Measurements from ENCODE around the gene MXRA8.
"Not testable (repeated sequence)": the region's sequence is repeated elsewhere in the genome, so short reads cannot be mapped to it uniquely, and the experiment has no call there.

Gene MXRA8

DNA sequence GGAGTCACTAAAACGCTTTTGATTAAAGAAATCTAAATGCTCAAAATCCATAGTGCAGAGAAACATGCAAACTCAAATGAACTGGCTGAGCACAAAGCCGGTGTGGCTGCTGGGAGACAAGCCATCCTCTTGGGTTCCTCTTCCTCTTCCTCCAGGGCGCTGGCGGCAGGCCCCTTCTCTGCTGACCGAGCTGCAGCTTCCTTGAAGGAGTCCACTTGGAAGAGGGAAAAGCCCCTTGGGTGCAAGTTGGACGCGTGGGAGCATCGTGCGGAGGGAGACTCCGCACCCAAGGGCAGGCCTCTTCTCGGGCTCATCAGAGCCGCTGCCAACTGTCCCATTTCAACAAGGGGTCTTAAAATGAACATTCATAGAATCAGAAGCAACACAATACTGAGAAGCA is 32.9 kb upstream of the MXRA8 start:
- DNase-seq, result no peak

DNA sequence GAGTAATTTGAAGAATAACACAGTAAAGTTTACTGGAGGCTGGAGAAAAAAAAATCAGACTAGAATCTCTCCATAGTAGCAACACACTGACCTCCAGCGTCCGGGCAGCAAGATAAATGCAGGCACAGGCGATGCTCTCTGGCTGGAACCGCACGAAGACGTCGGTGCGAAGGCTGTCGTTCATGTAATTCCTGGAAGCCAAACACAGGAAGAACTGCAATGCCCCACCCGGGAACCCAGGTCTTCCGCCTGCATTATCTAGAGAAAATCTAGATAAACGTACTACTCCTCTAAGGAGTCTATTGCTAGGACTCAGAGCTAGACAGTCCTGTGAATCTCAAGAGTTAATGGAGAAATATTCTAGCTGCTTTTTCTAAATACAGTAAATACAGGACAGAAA is 32.3 kb upstream of the MXRA8 start:
- DNase-seq, result no peak

DNA sequence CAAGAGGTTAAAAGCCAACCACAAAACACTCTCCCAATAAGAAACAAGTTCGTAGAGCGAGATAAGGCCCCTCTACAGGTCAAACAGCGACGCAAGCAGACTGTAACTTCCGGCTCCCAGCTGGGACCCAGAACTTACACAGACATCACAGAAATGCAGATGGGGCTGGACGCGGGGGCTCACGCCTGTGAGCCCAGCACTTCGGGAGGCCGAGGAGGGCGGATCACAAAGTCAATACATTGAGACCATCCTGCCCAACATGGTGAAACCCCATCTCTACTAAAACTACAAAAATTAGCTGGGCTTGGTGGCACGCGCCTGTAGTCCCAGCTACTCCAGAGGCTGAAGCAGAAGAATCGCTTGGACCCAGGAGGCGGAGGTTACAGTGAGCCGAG is 29.7 kb upstream of the MXRA8 start:
- no peak for DNase-seq

DNA sequence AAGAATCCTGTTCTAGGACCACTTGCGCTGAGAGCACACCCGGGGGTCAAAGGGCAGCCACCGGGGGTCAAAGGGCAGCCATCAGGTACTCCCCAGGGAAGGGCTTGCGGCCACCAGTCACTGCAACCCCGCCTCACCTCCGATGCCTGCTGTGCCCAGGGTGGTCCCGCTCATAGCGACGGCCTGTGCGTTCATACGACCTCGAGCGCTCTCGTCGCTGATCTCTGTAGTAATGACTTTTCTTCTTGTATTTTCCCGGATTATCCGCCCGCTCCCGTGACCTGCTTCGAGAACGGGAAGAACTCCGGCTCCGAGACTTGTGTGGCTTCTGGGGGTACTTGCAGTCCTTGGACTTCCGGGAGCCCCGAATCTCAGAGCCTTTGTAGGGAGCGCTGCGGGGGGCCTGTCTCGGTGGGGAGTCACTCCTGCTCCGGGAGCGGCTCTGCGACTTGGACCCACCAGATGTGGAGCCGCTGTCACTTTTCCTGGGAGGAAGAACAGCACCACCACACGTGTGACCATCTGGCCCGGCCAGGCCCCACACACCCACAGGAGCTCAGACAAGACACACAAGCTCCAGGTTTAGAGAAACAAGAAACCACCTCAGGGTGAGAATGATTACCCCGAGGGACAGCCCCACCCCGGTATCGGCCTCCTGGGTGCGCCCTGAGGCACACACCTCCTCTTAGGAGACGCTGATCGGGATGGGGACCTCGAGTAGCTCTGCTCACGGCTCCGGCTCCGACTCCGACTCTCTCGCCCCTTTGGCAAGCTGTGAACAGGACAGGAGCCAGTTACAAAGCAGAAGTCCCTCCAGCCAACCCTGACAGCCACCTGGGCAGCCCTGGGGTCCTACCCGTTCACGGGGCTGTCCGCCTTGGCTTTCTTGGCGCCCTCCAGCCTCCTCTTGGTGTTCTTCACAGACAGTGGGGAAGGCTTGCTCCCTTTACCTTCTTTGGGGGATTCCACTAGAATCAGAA is 29.0 kb upstream of the MXRA8 start:
- DNase-seq, result no peak

DNA sequence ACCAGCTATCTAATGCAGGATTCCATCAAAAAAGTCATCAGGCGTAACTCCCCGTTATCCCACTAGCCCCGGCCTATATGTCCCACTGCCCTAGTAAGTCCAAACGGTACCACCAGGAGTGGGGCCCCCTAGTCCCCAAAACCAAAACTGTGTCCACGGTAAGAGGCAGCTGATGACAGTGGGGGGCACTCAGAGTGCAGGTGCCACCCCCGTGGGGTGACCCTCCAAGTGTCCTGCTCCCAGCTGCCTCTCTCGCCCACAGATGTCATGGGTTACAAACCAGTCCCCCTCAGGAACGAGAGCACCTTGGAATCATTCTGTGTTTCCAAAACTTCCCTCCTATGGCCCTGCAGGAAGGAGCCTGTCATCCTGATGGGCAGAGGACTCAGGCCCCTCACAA is 27.6 kb upstream of the MXRA8 start:
- DNase-seq, result no peak

DNA sequence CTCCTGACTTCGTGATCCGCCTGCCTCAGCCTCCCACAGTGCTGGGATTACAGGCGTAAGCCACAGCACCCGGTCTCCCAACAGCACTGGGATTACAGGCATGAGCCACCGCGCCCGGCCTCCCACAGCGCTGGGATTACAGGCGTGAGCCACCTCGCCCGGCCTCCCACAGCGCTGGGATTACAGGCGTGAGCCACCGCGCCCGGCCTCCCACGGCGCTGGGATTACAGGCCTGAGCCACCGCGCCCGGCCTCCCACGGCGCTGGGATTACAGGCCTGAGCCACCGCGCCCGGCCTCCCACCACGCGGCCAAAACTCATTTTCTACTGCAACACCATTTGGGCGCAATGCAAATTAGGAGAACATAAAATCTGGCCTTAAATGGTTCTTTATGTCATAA is 27.0 kb upstream of the MXRA8 start:
- DNase-seq, result not testable (repeated sequence)

DNA sequence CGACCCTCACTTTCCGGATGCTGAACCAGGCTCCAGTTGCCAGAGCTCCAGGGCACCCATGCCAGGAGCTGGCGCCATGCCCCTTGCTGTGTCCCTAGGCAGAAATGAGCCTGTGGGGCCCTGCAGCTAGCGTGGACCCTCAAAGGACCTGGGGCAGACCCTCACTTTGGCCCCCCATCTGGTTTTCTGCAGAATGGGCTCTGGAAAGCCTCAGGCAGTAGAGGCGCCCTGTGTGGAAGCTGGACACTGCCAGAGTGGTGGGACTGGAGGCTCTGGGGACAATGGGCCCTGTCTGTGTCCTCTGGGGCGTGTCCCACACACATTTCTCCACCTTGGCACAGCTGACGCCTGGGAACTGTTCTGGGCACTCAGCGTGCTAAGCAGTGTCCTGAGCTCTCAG is 22.9 kb upstream of the MXRA8 start:
- DNase-seq, result no peak

DNA sequence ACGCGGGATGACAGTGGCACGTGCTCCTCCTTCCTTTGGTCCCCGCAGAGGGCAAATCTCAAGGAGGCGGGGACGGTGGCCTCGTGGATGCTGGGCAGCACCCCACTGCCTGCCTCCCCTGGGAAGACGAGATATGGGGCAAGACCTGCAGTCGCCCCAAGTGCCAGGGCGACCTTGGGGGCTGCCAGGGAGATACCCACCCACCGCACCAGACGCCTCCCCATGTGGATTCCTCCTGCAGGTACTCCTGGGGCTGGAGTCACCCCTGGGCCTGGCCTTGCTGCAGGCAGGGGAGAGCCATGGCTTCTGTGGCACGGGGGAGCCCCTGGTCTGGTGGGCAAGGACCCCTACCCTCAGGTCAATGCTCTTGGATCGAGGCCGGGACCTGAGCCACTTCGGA is 22.5 kb upstream of the MXRA8 start:
- DNase-seq, result no peak

DNA sequence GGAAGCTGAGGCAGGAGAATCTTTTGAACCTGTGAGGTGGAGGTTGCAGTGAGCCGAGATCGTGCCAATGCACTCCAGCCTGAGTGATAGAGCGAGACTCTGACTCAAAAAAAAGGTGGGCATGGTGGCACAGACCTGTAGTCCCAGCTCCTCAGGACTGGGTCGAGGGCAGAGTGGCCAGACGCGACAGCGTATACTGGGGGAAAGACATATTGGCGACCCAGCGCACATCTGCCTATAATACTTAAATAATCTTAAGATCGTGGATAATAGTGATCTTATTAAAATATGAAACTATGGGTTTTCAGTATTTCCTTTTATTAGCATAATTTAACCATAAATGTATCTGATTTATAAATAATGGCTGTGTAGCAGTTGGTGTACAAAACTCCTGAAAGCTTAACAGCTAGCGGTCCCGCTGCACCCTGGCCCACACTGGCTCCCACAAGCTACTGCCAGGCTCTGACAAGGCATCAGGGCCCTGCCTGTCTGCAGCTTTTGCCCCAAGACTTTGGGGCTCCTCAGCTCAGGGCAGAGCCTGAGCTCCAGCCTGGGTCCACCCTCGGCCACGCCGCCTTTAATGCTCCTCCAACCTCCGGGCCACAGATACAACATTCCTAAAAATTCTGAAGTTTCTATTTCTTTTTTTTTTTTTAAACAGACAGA is 19.3 kb upstream of the MXRA8 start:
- no peak for DNase-seq

DNA sequence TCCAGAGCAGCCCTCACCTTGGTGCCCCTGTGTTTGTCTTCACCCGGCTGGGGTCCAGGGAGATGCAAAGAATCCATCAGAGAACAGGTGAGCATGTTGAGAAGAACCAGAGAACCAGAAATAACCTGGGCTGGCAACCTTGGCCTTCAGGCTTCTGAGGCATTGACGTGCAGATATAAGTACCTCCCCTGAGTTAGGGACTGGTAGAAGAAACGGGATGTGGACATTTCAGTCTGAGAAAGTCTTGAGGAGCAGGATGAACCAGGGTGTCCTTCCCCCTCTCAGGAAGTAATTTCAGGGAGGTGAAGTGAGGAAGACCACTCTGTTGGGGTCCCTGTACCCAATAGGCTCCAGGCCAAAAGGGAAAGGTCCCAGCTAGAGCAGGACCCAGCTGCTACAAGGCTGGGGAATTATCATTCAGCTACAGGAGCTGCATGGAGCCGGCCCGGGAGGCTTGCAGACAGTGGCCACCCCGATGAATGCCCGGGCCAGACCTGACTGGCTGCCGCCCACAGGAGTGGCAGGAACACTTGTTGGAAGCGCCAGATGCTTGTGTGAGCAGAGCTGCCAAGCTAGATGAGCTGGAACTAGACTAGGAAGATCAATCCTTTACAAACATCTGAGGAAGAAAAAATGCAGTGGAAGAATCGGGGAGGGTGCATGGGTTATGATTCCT is 18.3 kb upstream of the MXRA8 start:
- no peak for DNase-seq

DNA sequence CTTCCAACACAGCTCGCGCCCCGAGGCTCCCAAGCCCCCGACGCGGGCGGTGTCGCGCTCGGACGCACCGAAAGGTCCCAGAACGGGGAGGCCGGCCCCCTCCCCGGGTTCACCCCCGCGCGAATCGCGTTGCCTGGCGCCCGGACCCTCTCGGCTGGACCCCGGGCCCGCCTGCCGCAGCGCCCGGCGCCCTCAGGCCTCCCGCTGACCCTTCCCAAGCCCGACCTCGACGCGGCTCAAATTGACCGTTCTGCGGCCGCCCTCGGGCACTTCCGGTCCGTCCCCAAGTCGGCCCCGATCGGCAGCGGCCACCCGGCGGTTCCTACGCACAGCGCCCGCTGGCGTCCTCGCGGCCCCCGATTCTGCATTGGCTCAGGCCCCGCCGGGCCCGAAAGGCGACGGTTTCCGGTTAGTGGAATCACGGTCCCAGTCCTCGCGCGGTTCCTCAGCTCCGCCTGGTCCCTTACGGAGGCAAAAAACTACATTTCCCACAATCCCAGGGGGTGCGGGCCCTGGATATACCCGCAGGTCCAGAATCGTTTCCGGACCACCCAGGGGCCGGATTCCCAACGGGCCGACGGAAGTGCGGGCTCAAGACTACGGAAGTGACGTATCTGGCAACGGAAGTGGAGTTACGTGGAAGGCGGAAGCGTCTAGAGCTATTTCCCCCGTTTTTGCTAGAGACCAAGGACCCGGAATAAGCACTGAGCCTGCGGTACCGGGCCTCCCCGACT is 16.7 kb upstream of the MXRA8 start, which contains the start of gene AURKAIP1:
TSS of gene AURKAIP1 (minus strand) at position 279 of the 734 bp plus-strand sequence. CDS start 451 bp downstream, outside the sequence.
- peak; percentile 100 for DNase-seq

DNA sequence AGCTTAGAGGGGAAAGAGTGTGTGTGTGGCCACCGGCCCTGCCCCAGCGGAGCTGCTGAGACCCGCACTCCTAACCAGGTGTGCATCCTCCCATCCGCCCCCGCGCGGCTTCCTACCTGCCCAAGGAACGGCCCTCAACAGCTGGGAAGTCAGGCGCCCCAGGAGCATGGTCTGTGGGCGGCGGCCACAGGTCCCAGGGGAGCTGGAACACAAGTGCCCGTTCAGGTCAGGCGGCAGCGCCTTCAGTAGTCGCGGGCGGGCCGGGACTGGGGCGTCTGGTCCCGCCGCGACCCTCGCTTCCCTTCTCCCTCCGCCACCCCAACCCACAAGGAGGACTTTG is 16.2 kb upstream of the MXRA8 start:
- DNase-seq, result no peak

DNA sequence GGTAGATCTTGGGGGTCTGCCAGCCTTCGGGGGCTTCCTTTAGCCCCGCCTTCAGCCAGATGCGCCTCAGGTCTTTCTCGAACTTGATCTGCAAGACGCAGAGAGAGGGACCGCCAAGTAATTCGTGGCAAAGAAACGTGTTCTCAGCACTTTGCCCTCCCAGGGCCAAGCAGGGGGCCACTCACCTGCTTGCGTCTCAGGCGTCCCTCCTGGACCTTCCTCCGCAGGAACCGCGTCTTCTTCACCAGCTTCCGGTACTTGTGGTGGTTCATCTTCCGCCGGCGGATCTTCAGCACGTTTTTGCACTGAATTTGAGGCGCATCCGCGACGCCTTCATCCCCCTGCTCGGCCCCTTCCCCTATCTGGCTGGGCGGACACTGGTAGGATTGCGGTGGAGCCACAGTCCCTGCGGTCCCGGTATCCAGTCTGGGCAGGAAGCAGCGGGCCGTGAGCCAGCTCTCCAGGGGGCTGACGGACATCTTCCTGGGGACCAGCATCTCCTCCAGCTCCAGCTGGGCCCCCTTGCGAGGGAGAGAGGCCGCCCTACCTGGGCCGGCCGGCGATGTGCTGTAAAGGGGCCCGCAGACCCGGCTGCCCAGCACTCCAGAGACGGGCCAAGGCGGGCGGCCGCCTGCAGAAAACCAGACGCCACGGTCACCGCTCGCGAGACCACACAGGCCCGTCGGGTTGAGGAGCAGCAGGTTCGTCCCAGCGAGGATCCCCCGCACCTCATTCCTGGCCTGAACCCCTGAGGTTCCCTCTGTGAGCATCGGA is 15.6 kb upstream of the MXRA8 start:
- no peak for DNase-seq

DNA sequence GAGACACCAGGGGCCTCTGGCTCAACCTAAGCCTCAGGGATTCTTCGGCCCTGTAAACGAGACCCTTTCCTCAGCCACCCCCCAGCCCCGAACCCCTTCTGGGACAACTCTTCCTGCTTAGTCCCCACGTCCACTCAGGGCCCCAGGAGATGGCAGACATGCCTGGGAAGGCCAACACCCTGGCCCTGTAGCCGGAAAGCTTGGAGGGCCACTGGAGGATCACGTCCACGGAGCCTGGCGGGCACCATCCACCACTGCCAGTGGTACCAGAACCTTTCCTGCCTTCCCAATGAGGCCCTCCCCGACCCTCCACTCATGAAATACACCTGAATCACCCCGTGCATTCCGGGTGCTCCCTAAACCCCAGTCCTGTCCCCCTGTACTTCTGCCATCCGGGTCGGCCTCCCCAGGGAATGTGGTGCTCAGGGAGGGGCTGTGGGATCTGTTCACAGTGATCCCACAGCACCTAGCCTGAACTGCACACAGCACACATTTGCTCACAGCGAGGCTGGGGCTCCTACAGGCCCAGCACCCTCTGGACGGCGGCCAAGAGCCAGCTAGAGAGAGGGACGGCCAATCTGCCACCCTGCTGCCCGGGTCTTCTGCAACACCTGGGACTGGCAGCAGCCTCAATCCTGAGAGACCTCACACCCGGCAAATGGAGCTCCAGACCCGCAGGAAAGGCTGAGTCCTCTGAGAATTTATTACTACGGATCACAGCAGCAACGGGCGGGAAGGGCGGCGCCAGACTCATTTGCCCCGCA is 14.9 kb upstream of the MXRA8 start:
- DNase-seq, result no peak

DNA sequence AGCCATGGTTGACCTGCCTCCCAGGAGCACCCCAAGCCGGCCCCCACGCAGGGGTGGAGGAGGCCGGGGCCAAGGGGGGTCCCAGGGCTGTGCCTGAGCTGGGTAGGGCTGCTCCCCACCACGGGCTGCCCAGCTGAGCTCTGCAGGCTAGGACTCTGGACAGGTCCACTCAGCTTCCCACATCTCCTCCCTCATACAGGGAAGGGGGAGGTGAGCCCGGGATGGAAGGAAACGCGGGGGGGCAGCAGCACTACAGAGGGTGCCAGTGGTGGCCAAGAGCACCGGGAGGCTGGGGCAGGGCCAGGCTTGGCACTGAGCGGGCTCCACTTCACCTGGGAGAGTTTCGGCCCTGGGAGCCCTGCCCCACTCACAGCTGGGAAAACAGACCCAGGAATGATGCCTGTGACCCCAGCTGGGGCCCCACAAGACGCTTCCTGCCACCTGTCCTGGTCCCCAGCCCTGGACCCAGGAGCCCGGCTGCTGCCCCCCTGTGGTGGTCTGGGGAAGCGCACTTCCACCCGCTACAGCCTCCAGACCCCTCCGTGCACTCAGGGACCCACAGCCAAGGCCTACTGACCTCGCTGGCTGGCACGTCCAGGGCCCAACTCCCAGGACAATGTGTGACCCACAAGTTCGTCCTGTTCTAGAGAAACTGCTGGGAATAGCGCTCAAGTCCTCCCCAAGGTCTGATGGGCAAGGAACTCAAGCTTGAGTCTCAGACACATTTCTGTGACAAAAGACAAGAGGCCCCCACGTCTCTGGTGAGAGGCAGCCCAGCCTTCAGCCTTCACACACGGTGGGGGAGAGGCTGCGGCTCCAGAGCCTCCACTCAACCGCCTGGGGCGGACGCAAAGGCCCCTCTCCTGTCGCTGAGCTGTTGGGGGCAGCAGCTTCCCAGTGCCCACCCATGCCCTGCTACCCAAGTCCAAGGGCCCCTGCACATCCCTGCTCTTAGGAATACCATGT is 13.7 kb upstream of the MXRA8 start:
- peak; percentile 43 for DNase-seq

DNA sequence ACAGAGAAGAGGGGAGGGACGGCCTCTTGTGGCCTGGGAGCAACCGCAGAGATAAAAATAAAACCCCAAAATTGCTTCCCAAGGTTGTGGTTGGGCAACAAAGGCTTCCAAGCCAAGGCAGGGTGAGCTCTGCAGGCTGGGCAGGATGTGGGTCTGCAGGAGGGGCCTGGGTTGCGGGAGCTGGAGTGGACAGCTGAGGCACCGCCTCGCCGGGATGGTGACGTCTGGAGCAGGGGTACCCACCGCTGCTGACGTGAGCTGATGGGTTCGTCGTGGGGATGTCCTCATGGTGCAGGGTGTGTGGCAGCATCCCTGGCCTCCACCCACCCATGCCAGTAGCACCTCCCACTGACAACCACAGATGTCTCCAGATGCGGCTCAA is 13.0 kb upstream of the MXRA8 start:
- DNase-seq, result no peak

DNA sequence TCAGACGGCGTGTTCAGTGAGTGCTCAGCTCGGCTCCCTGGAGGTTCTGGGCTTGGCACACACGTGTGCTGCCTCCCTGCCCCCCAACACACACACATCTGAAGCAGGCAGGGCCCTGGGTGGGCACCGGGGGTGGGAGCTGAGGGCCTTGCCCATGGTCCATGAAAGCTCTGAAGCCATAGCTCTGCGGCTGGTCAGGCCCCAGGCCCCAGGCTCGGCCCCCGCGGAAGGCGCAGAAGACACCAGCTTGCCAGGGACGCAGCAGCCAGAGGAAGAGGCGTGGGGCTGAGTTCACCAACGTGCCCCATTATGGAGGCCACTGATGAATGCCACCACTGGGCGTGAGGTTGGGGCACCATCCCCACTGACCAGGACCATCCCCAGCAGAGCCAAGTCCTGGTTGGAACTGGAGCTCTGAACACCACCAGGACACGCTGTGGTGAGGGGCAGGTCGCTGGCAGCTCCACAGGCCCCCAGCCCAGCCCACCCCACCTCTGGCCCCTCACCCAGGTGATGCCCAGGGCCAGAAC is 12.5 kb upstream of the MXRA8 start:
- DNase-seq, result no peak

DNA sequence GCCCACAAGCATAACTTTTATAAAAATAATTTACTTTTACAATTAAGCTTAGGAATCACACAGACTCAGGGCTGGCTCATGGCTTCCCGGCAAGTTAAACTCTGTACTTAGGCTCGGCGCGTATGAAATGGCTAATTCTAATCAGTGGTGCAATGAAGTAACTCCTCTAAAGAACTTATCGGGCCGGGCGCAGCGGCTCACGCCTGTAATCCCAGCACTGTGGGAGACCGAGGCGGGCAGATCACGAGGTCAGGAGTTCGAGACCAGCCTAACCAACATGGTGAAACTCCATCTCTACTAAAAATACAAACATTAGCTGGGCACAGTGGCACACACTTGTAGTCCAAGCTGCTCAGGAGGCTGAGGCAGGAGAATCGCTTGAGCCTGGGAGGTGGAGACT is 11.7 kb upstream of the MXRA8 start:
- DNase-seq, result not testable (repeated sequence)

DNA sequence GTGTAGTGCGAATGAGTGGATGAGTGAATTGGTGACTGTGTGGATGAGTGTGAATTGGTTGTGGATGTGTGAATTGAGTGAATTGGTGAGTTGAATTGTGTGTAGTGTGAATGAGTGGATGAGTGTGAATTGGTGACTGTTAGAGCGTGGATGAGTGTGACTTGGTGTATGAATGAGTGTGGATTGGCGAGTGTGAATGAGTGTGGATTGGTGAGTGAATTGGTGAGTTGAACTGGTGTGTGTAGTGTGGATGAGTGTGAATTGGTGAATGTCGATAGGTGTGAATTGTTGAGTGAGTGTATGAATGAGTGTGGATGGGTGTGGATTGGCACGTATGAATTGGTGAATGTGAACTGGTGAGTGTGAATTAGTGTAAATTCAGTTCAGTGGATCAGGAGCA is 9.0 kb upstream of the MXRA8 start:
- no peak for DNase-seq

DNA sequence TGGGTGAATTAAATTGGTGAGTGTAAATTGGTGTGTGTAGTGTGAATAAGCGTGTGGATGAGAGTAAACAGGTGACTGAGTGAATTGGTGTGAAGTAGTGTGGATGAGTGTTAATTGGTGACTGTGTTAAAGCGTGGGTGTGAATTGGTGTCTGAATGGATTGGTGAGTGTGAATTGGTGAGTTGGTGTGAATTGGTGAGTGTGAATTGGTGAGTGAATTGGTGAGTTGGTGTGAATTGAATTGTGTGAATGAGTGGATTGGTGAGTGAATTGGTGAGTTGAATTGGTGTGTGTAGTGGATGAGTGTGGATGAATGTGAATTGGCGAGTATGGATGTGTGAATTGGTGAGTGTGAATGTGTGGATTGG is 8.3 kb upstream of the MXRA8 start:
- no peak for DNase-seq
